Middle frontal gyrus (tissue), 1 donor: ENCODE data around the gene HSPA1B.
A peak's percentile ranks its signal among the peaks of the same experiment; 100 is the strongest.
"Not testable (repeated sequence)": the region's sequence is repeated elsewhere in the genome, so short reads cannot be mapped to it uniquely, and the experiment has no call there.

Experiments used
- DNase-seq: peaks from one replicate; pipeline ENCODE4 v3.0.0-alpha.2; 2015; ENCODE audit warnings: low spot score; ENCODE audit errors: extremely low spot score

The HSPA1B gene

GRCh38 chr6:31858707-31859106 is 31.2 kb downstream of the HSPA1B start:
- no peak for DNase-seq

GRCh38 chr6:31859923-31860322 is 32.4 kb downstream of the HSPA1B start:
- no peak for DNase-seq

GRCh38 chr6:31860349-31860748 is 32.8 kb downstream of the HSPA1B start:
- no peak for DNase-seq

GRCh38 chr6:31861150-31861549 is 33.6 kb downstream of the HSPA1B start:
- no peak for DNase-seq

- DNase-seq = no peak
Measured at GRCh38 chr6:31861919-31862343, 34.4 kb downstream of the HSPA1B start.

- DNase-seq = peak; percentile 100
Measured at GRCh38 chr6:31862344-31863235, 35.1 kb downstream of the HSPA1B start, which contains the start of gene NEU1. NEU1 (minus strand) TSS chr6:31862821; CDS start chr6:31862776, 45 bp downstream.

GRCh38 chr6:31864123-31864562 is 36.6 kb downstream of the HSPA1B start:
- not testable (repeated sequence) for DNase-seq

GRCh38 chr6:31864818-31865204 is 37.3 kb downstream of the HSPA1B start:
- DNase-seq = no peak

- DNase-seq = no peak
Measured at GRCh38 chr6:31865205-31866118, 37.9 kb downstream of the HSPA1B start.

- not testable (repeated sequence) for DNase-seq
Measured at GRCh38 chr6:31868658-31868971, 41.1 kb downstream of the HSPA1B start.

- DNase-seq = no peak
Measured at GRCh38 chr6:31869343-31869742, 41.8 kb downstream of the HSPA1B start.

- no peak for DNase-seq
Measured at GRCh38 chr6:31870385-31870921, 42.9 kb downstream of the HSPA1B start.

- no peak for DNase-seq
Measured at GRCh38 chr6:31871046-31871659, 43.6 kb downstream of the HSPA1B start.

GRCh38 chr6:31874084-31874670 is 46.6 kb downstream of the HSPA1B start:
- DNase-seq = no peak

- DNase-seq = no peak
Measured at GRCh38 chr6:31874836-31875572, 47.5 kb downstream of the HSPA1B start.

GRCh38 chr6:31875877-31876276 is 48.3 kb downstream of the HSPA1B start:
- DNase-seq = no peak

- no peak for DNase-seq
Measured at GRCh38 chr6:31876357-31876756, 48.8 kb downstream of the HSPA1B start.

- DNase-seq = no peak
Measured at GRCh38 chr6:31877125-31877650, 49.6 kb downstream of the HSPA1B start.

- no peak for DNase-seq
Measured at GRCh38 chr6:31877651-31878161, 50.2 kb downstream of the HSPA1B start.

GRCh38 chr6:31878222-31878621 is 50.7 kb downstream of the HSPA1B start:
- no peak for DNase-seq
